NCI-H345 treated with DMSO at 0.1 percent for 48 hours (cell line): ENCODE results near the gene RCOR1.

Experiments
- DNase-seq: peaks from one replicate; lab custom pipeline; 2025; ENCODE audit not compliant: unreplicated experiment; lab: John Stamatoyannopoulos, UW

RCOR1 gene

DNA sequence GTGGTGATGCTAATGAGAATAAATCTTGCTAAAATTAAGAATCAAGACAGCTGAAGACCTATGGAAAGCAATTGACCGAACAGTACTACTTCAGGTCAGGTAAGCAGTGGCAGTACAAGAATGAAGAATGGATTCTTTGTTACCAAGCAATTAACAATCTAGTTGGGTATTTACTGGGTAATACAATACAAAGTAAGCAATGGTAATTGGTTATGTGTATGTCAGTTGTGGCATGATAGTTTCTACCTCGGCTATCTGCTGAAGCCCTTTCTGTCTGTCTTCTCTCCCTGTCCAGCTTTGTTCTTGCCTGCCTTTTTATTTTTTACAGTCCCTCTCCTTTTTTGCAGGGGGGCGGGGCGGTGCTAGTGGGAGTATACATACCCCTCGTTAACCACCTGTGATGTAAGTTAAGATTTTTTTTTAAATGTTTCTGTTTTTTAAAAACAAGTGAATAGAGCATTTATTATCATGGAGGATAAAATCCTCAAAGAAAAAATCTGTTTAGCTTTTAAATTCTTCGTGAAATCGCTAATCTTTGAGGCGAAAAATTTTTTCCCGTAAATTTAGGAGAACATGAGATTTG is 75.9 kb downstream of the RCOR1 start:
- no peak for DNase-seq

- DNase-seq, result no peak
These were observed 79.0 kb downstream of the RCOR1 start for GRCh38 chr14:102671410-102671809.

DNA sequence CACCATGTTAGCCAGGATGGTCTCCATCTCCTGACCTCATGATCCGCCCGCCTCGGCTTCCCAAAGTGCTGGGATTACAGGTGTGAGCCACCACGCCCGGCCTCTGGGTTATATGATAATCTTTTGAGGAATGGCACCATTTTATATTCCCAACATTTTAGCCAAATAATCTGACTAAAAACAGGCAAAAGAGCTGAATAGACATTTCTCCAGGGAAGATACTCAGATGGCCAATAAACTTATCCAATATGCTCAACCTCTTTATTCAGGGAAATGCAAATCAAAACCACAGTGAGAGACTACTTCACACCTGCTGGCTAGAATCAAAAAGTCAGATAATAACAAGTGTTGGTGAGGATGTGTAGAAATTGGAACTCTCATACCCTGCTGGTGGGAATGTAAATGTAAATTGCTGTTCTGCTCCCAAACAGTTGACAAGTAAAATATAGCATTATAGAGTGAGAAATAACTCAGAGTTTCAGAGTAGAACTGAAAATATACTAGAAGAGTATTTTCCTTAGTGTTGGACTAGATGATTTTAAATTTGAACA is 80.0 kb downstream of the RCOR1 start:
- DNase-seq, result no peak

- no peak for DNase-seq
These were observed 82.9 kb downstream of the RCOR1 start for GRCh38 chr14:102675396-102675795.

DNA sequence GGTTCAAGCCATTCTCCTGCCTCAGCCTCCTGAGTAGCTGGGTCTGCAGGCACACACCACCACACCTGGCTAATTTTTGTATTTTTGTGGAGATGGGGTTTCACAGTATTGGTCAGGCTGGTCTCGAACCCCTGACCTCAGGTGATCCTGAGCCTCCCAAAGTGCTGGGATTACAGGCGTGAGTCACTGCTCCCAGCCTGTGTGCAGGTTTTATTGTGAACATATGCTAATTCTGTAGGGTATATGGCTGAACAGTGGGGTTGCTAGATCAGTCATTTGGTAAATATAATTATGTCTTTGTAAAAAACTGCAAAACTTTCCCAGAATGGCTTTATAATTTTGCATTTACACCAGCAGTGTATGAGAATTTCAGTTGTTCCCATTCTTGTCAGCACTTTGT is 85.9 kb downstream of the RCOR1 start:
- no peak for DNase-seq

GRCh38 chr14:102683399-102684297 is 91.2 kb downstream of the RCOR1 start:
- no peak for DNase-seq

- no peak for DNase-seq
These were observed 91.8 kb downstream of the RCOR1 start for GRCh38 chr14:102684298-102684663.

DNA sequence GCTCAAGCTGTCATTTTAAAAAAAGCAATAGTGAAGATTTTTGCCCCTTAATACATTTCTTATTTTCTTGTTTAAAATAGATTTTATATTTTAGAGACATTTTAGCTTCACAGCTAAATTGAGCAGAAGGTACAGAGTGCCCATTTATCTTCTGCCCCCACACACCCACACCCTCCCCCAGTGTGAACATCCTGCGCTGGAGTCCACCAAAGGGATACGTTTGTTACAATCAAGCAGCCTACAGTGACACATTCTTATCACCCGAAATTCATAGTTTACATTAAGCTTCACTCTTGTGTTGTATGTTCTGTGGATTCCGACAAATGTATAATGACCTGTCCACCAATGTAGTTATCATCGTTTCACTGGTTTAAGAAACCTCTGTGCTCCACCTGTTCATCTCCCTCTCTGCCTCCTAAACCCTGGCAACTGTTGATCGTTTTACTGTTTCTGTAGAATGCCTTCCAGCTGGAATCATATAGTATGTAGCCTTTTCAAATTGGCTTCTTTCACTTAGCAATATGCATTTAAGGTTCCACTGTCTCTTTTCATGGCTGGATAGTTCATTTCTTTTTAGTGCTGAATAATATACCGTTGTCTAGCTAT is 93.8 kb downstream of the RCOR1 start:
- DNase-seq, result no peak

DNA sequence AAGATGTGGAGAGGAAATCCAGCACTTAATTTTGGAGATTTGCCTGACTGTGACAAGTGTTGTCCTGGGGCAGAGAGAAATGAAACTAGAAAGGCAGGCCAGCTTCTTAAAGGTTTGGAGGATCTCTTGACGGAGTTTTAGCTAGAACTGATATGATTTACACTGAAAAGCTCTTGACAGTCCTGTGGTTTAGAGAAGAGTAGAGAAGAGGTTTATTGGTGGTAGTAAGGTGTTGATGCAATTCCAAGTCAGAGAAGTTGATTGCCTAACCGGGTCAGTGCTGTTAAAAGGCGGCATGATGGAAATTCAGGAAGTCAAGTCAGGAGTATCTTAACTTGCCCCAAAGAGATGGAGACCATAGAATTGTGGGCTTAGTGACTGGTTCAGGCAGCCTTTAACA is 95.8 kb downstream of the RCOR1 start:
- no peak for DNase-seq

GRCh38 chr14:102690509-102691286 is 98.2 kb downstream of the RCOR1 start:
- no peak for DNase-seq

GRCh38 chr14:102691763-102692162 is 99.3 kb downstream of the RCOR1 start:
- no peak for DNase-seq

GRCh38 chr14:102692334-102692733 is 99.9 kb downstream of the RCOR1 start:
- no peak for DNase-seq

DNA sequence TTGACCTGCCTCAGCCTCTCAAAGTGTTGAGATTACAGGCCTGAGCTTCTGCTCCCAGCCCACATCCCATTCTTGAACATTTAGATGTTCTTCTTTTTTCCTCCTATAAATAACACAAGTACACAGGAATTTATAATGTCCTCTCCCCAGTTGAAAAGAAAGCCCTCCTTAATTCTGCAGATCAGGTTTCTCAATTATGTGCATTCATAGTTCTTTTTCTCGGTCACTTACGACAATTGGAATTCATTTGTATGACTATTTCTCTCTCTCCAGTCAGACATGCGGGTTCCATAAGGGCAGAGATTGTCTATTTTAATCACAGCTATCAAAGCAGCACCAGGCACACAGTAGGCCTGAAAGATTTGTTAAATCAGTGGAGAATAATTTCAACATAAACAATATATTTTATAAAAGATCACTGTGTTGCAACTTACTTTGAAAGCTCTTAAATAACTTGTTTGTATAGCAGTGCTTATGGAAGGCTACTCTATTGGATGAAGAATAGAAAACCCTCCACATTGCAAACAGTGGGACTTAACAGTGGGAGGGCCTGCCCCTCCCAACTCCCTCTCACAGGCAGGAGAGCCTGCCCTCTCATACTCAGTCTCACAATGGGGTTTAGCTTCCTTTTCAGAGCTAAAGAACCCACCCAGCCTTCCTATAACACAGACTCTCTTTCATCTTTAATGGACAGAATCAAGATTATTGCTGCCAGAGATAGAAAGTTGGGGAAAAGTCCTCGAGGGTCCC is 100.7 kb downstream of the RCOR1 start:
- DNase-seq, result peak; percentile 74

DNA sequence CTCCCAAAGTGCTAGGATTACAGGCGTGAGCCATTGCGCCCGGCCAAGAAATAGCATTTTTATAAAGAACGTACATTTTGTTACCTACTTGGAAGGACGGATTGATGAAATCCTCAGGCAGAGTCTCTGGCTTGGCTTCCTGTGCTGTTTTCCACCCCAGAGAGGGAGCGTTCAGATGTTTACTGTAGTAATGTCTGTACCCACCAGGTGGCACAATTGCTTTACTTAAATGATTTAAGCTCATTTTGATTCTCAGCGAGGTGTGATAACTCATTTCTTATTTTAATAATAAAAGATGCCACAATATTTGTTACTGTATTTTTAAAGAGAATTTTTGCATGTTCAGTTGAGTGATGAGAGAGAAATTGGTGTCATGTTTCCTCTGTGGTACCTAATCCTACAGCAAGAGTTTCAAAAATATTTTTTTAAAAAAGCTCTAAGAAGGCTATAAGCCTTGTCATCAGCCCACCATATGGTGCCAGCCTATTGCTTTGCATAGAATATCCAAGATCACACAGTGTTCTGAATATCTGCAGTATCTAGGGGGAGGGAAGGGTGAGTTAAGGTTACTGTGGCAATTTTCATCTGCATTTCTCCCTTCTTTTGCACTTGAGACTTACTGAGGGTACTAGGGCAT is 102.2 kb downstream of the RCOR1 start:
- peak; percentile 61 for DNase-seq

DNA sequence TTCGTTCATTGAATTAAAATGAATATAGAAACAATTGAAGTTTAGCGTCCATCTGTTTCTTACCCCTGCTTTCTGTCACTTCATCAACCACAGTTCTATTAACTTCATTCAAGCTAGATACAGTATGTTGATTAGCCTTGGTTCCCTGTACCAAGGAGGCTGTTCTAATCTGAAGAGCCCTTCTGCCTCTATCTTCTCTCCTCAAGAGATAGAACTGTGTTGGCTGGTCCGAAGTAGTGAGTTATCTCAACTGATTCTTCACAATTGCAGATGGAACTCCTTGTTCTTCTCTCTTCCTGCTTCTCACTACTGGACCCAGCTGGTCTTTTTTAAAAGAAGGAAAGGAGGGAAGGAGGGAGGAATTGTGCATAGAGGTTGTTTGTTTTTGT is 102.7 kb downstream of the RCOR1 start:
- DNase-seq, result no peak

DNA sequence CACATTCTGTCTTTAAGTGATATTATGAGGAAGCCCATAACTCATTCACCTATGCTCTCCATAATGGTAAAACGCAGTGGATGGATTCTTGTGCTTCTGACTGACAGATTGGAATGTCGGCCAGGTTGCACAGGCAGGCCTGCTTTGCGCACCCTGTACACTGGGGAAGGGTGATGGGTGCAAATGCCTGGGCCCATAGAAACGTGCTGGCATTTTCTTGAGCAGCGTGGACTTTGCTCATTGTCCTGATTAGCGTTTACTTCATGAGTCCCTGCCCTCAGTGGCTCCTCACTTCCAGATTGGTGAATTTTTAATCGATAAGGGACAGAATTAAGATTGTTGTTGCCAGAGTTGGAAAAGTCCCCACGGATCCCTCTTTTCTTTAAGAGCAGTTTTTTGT is 103.9 kb downstream of the RCOR1 start:
- DNase-seq, result no peak

DNA sequence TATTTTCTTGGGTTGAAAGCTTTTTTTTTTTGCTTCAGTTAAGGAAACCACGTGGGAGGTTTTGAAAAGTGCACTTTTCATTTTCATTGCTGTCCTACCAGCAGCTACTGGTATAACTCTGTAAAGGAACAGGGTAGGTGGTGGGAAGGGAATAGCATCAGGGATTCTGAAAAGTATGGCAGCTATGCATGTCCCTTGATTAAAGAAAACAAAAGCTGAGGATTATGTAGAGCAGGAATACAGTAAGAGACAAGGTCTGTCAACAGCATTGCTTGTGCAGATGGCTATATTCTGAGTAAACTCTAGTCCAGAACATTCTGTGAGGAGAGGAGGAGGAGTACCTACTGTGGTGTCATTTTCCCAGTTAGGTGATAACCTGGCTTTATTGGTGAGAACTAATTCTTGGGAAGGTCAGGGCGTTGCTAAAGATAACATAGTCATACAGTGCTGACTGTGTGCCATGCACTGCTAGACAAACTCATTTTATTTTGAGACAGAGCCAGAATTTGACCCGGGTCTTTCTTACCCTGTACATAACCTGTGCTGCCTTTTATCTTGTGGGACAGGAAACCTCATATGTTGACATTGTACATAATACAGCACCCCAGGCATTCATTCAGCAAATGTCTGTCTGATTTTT is 104.5 kb downstream of the RCOR1 start:
- no peak for DNase-seq

DNA sequence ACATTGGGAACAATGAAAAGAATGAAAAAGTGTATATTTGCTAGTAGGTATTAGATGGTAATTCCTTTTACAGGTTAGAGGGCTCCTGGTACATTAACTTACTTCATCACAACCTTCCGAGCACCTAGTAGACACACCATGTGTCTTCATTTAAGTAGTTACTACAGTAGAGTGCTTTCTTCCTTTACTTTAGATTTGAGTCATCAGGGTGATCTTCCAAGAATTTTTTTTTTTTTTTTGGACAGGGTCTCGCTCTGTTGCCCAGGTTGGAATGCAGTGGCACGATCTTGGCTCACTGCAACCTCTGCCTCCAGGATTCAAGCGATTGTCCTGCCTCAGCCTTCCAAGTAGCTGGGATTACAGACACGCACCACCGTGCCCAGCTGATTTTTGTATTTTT is 105.1 kb downstream of the RCOR1 start:
- DNase-seq, result no peak

- DNase-seq, result no peak
These were observed 107.1 kb downstream of the RCOR1 start for GRCh38 chr14:102699416-102700110.
